ENCODE measurements around the gene PPP1R3E. TPM values are rescaled to one million over a fixed set of nuclear protein-coding genes. Genes with fewer than 3 reads are reported as not detected.

The PPP1R3E gene
- total and polyA plus RNA-seq, 2 of the 13 experiments (the other 11 are each of a cell fraction or from before 2014, with no cell fraction given): 16.5 to 26.5 TPM

- no peak; the same call in 1 of the 2 replicates for TF ChIP-seq ZNF280B (CRISPR knock-in tag; IDR thresholded peaks at IDR 0.05; ENCODE audit: borderline replicate concordance)
- no peak for TF ChIP-seq ZSCAN22 (CRISPR knock-in tag; IDR thresholded peaks at IDR 0.05)
- TF ChIP-seq RFX1 (IDR thresholded peaks at IDR 0.05): no peak
- peak; percentile 76; the same call in 1 of the 2 replicates for TF ChIP-seq ZNF574 (CRISPR knock-in tag; IDR thresholded peaks at IDR 0.05)
- TF ChIP-seq SALL1 (CRISPR knock-in tag; IDR thresholded peaks at IDR 0.05): peak; percentile 63
- 0 out of 2 replicates have a peak, but pooled peaks have one; percentile 21 for TF ChIP-seq RNF2 (conservative IDR thresholded peaks at IDR 0.05; ENCODE audit: low read depth)
- TF ChIP-seq FOXK2 (IDR thresholded peaks at IDR 0.05): no peak
- TF ChIP-seq ZNF432 (CRISPR knock-in tag; IDR thresholded peaks at IDR 0.05; ENCODE audit: borderline replicate concordance): no peak
- TF ChIP-seq MNT (IDR thresholded peaks at IDR 0.05): no peak
- TF ChIP-seq ZNF670 (CRISPR knock-in tag; IDR thresholded peaks at IDR 0.05; ENCODE audit: borderline replicate concordance): no peak; the same call in 1 of the 2 replicates
- no peak; the same call in none of the 2 replicates for TF ChIP-seq ZNF773 (CRISPR knock-in tag; IDR thresholded peaks at IDR 0.05; ENCODE audit: borderline replicate concordance)
- peak; percentile 94 for TF ChIP-seq ZNF619 (CRISPR knock-in tag; IDR thresholded peaks at IDR 0.05)
- peak; percentile 93 for TF ChIP-seq AGO2 (optimal IDR thresholded peaks at IDR 0.05; ENCODE audit: low read depth, low read length)
- no peak for TF ChIP-seq TCF7 (IDR thresholded peaks at IDR 0.05; ENCODE audit: low read depth)
- peak; percentile 40 for TF ChIP-seq GATAD2A (CRISPR knock-in tag; IDR thresholded peaks at IDR 0.05)
- TF ChIP-seq ZBTB20 (CRISPR knock-in tag; IDR thresholded peaks at IDR 0.05; ENCODE audit: borderline replicate concordance, low read depth): peak; percentile 65; the same call in 1 of the 2 replicates
- TF ChIP-seq SRSF1 (optimal IDR thresholded peaks at IDR 0.05; ENCODE audit: low read depth, low read length): no peak
- TF ChIP-seq ATF3 (CRISPR knock-in tag; IDR thresholded peaks at IDR 0.05): no peak
- 0 out of 2 replicates have a peak, but pooled peaks have one; percentile 7 for TF ChIP-seq ZNF281 (CRISPR knock-in tag; IDR thresholded peaks at IDR 0.05; ENCODE audit: borderline replicate concordance)
Measured at GRCh38 chr14:23321572-23322547, 19.2 kb upstream of the PPP1R3E start (continued).
